NCI-H774 (cell line): ENCODE results near the gene NCKAP1.
"Not testable (repeated sequence)": the region's sequence is repeated elsewhere in the genome, so short reads cannot be mapped to it uniquely, and the experiment has no call there.

Experiments
- DNase-seq: peaks from one replicate; lab custom pipeline; 2025; lab: John Stamatoyannopoulos, UW

Gene NCKAP1

GRCh38 chr2:182907081-182907830 is 131.0 kb downstream of the NCKAP1 start:
- DNase-seq: no peak

- no peak for DNase-seq
Observed at GRCh38 chr2:182906454-182906853, 131.8 kb downstream of the NCKAP1 start.

GRCh38 chr2:182904844-182905243 is 133.4 kb downstream of the NCKAP1 start:
- DNase-seq: no peak

- no peak for DNase-seq
Observed at GRCh38 chr2:182903566-182903965, 134.7 kb downstream of the NCKAP1 start.

- no peak for DNase-seq
Observed at GRCh38 chr2:182901748-182902147, 136.5 kb downstream of the NCKAP1 start.

- no peak for DNase-seq
Observed at GRCh38 chr2:182898718-182899117, 139.5 kb downstream of the NCKAP1 start.

GRCh38 chr2:182897137-182897536 is 141.1 kb downstream of the NCKAP1 start:
- DNase-seq: no peak

GRCh38 chr2:182895798-182896197 is 142.5 kb downstream of the NCKAP1 start:
- no peak for DNase-seq

- no peak for DNase-seq
Observed at GRCh38 chr2:182895169-182895568, 143.1 kb downstream of the NCKAP1 start.

- DNase-seq: no peak
Observed at GRCh38 chr2:182894174-182894573, 144.1 kb downstream of the NCKAP1 start.

- DNase-seq: no peak
Observed at GRCh38 chr2:182893666-182894065, 144.6 kb downstream of the NCKAP1 start.

- DNase-seq: not testable (repeated sequence)
Observed at GRCh38 chr2:182893035-182893434, 145.2 kb downstream of the NCKAP1 start.

GRCh38 chr2:182891611-182892010 is 146.6 kb downstream of the NCKAP1 start:
- no peak for DNase-seq

GRCh38 chr2:182890773-182891378 is 147.4 kb downstream of the NCKAP1 start:
- DNase-seq: peak; percentile 15

- DNase-seq: no peak
Observed at GRCh38 chr2:182890305-182890704, 148.0 kb downstream of the NCKAP1 start.

- no peak for DNase-seq
Observed at GRCh38 chr2:182887753-182888415, 150.4 kb downstream of the NCKAP1 start.

- no peak for DNase-seq
Observed at GRCh38 chr2:182887093-182887492, 151.2 kb downstream of the NCKAP1 start.

- DNase-seq: no peak
Observed at GRCh38 chr2:182885771-182886170, 152.5 kb downstream of the NCKAP1 start.

- DNase-seq: no peak
Observed at GRCh38 chr2:182883451-182883850, 154.8 kb downstream of the NCKAP1 start.

- not testable (repeated sequence) for DNase-seq
Observed at GRCh38 chr2:182880100-182880499, 158.2 kb downstream of the NCKAP1 start.

GRCh38 chr2:182876653-182877052 is 161.6 kb downstream of the NCKAP1 start:
- not testable (repeated sequence) for DNase-seq

GRCh38 chr2:182870227-182870626 is 168.0 kb downstream of the NCKAP1 start:
- DNase-seq: peak; percentile 7
